Measurements from ENCODE around the gene SLC1A3.
"Not testable (repeated sequence)": the region's sequence is repeated elsewhere in the genome, so short reads cannot be mapped to it uniquely, and the experiment has no call there.

The SLC1A3 gene

GRCh38 chr5:36631620-36632362 is 25.4 kb downstream of the SLC1A3 start:
- no peaks in the 10 kb centered on the region for H3K36me3 ChIP-seq (ENCODE audit: insufficient read depth, low read length)
- no peaks in the 10 kb centered on the region; the same call in 1 of the 2 replicates for H3K9me3 ChIP-seq (ENCODE audit: control insufficient read depth, insufficient read depth, low read length)
- H3K9ac ChIP-seq (ENCODE audit: low read depth, low read length), result no peak overlapping the region
- H3K4me1 ChIP-seq (ENCODE audit: insufficient read depth, low read length), result no peaks in the 10 kb centered on the region

- no peaks in the 10 kb centered on the region for H3K36me3 ChIP-seq (ENCODE audit: insufficient read depth, low read length)
- H3K9ac ChIP-seq (ENCODE audit: low read depth, low read length), result no peak overlapping the region
- no peaks in the 10 kb centered on the region for H3K9me3 ChIP-seq (ENCODE audit: control insufficient read depth, insufficient read depth, low read length)
- H3K4me1 ChIP-seq (ENCODE audit: insufficient read depth, low read length), result no peaks in the 10 kb centered on the region
These were observed 25.9 kb downstream of the SLC1A3 start for GRCh38 chr5:36632363-36632664.

- H3K4me1 ChIP-seq (ENCODE audit: insufficient read depth, low read length), result peaks cover 9% of the 10 kb centered on the region
- H3K9ac ChIP-seq (ENCODE audit: low read depth, low read length), result no peak overlapping the region
- no peaks in the 10 kb centered on the region for H3K36me3 ChIP-seq (ENCODE audit: insufficient read depth, low read length)
- no peaks in the 10 kb centered on the region for H3K9me3 ChIP-seq (ENCODE audit: control insufficient read depth, insufficient read depth, low read length)
These were observed 29.4 kb downstream of the SLC1A3 start for GRCh38 chr5:36635721-36636390.

GRCh38 chr5:36637101-36637500 is 30.7 kb downstream of the SLC1A3 start:
- H3K4me1 ChIP-seq (ENCODE audit: insufficient read depth, low read length), result peaks cover 9% of the 10 kb centered on the region
- no peaks in the 10 kb centered on the region for H3K36me3 ChIP-seq (ENCODE audit: insufficient read depth, low read length)
- no peaks in the 10 kb centered on the region for H3K9me3 ChIP-seq (ENCODE audit: control insufficient read depth, insufficient read depth, low read length)
- H3K9ac ChIP-seq (ENCODE audit: low read depth, low read length), result no peak overlapping the region

GRCh38 chr5:36637516-36637915 is 31.1 kb downstream of the SLC1A3 start:
- Histone ChIP-seq H3K4me1 (ENCODE audit: insufficient read depth, low read length) (peaks cover 9% of the 10 kb centered on the region), H3K9ac (ENCODE audit: low read depth, low read length) (no peak overlapping the region), H3K9me3 (ENCODE audit: control insufficient read depth, insufficient read depth, low read length) (no peaks in the 10 kb centered on the region), H3K36me3 (ENCODE audit: insufficient read depth, low read length) (no peaks in the 10 kb centered on the region)

GRCh38 chr5:36638056-36638455 is 31.6 kb downstream of the SLC1A3 start:
- peaks cover 9% of the 10 kb centered on the region for H3K4me1 ChIP-seq (ENCODE audit: insufficient read depth, low read length)
- H3K9ac ChIP-seq (ENCODE audit: low read depth, low read length), result no peak overlapping the region
- no peaks in the 10 kb centered on the region for H3K9me3 ChIP-seq (ENCODE audit: control insufficient read depth, insufficient read depth, low read length)
- H3K36me3 ChIP-seq (ENCODE audit: insufficient read depth, low read length), result no peaks in the 10 kb centered on the region

GRCh38 chr5:36640949-36641348 is 34.5 kb downstream of the SLC1A3 start:
- Histone ChIP-seq H3K9ac (ENCODE audit: low read depth, low read length) (no peak overlapping the region), H3K9me3 (ENCODE audit: control insufficient read depth, insufficient read depth, low read length) (no peaks in the 10 kb centered on the region), H3K4me1 (ENCODE audit: insufficient read depth, low read length) (peaks cover 12% of the 10 kb centered on the region), H3K36me3 (ENCODE audit: insufficient read depth, low read length) (no peaks in the 10 kb centered on the region)

GRCh38 chr5:36641431-36641830 is 35.0 kb downstream of the SLC1A3 start:
- H3K9me3 ChIP-seq (ENCODE audit: control insufficient read depth, insufficient read depth, low read length), result no peaks in the 10 kb centered on the region
- peaks cover 12% of the 10 kb centered on the region for H3K4me1 ChIP-seq (ENCODE audit: insufficient read depth, low read length)
- no peak overlapping the region for H3K9ac ChIP-seq (ENCODE audit: low read depth, low read length)
- H3K36me3 ChIP-seq (ENCODE audit: insufficient read depth, low read length), result no peaks in the 10 kb centered on the region

GRCh38 chr5:36642089-36642488 is 35.7 kb downstream of the SLC1A3 start:
- Histone ChIP-seq H3K9ac (ENCODE audit: low read depth, low read length) (no peak overlapping the region), H3K9me3 (ENCODE audit: control insufficient read depth, insufficient read depth, low read length) (no peaks in the 10 kb centered on the region), H3K4me1 (ENCODE audit: insufficient read depth, low read length) (peaks cover 12% of the 10 kb centered on the region), H3K36me3 (ENCODE audit: insufficient read depth, low read length) (no peaks in the 10 kb centered on the region)

- H3K36me3 ChIP-seq (ENCODE audit: insufficient read depth, low read length), result no peaks in the 10 kb centered on the region
- H3K9me3 ChIP-seq (ENCODE audit: control insufficient read depth, insufficient read depth, low read length), result no peaks in the 10 kb centered on the region
- H3K9ac ChIP-seq (ENCODE audit: low read depth, low read length), result no peak overlapping the region
- H3K4me1 ChIP-seq (ENCODE audit: insufficient read depth, low read length), result peaks cover 6% of the 10 kb centered on the region
These were observed 36.8 kb downstream of the SLC1A3 start for GRCh38 chr5:36643162-36643561.

GRCh38 chr5:36643841-36644240 is 37.4 kb downstream of the SLC1A3 start:
- not testable (repeated sequence) for H3K4me1 ChIP-seq (ENCODE audit: insufficient read depth, low read length); H3K36me3 ChIP-seq (ENCODE audit: insufficient read depth, low read length)

GRCh38 chr5:36644727-36645126 is 38.3 kb downstream of the SLC1A3 start:
- Histone ChIP-seq H3K36me3 (ENCODE audit: insufficient read depth, low read length) (no peaks in the 10 kb centered on the region), H3K4me1 (ENCODE audit: insufficient read depth, low read length) (peaks cover 3% of the 10 kb centered on the region; the same call in 1 of the 2 replicates), H3K9me3 (ENCODE audit: control insufficient read depth, insufficient read depth, low read length) (no peaks in the 10 kb centered on the region), H3K9ac (ENCODE audit: low read depth, low read length) (no peak overlapping the region)

More at GRCh38 chr5:36643841-36644240, 37.4 kb downstream of the SLC1A3 start:
- not testable (repeated sequence) for H3K9me3 ChIP-seq (ENCODE audit: control insufficient read depth, insufficient read depth, low read length); H3K9ac ChIP-seq (ENCODE audit: low read depth, low read length)

GRCh38 chr5:36646100-36646499 is 39.7 kb downstream of the SLC1A3 start:
- Histone ChIP-seq H3K9me3 (ENCODE audit: control insufficient read depth, insufficient read depth, low read length) (no peaks in the 10 kb centered on the region), H3K4me1 (ENCODE audit: insufficient read depth, low read length) (peaks cover 3% of the 10 kb centered on the region; the same call in 1 of the 2 replicates), H3K9ac (ENCODE audit: low read depth, low read length) (no peak overlapping the region), H3K36me3 (ENCODE audit: insufficient read depth, low read length) (no peaks in the 10 kb centered on the region)

- H3K36me3 ChIP-seq (ENCODE audit: insufficient read depth, low read length), result no peaks in the 10 kb centered on the region
- H3K4me1 ChIP-seq (ENCODE audit: insufficient read depth, low read length), result peaks cover 3% of the 10 kb centered on the region; the same call in 1 of the 2 replicates
- H3K9ac ChIP-seq (ENCODE audit: low read depth, low read length), result no peak overlapping the region
- no peaks in the 10 kb centered on the region for H3K9me3 ChIP-seq (ENCODE audit: control insufficient read depth, insufficient read depth, low read length)
These were observed 40.2 kb downstream of the SLC1A3 start for GRCh38 chr5:36646507-36647023.

GRCh38 chr5:36647046-36647445 is 40.6 kb downstream of the SLC1A3 start:
- Histone ChIP-seq H3K9ac (ENCODE audit: low read depth, low read length) (no peak overlapping the region), H3K4me1 (ENCODE audit: insufficient read depth, low read length) (peaks cover 3% of the 10 kb centered on the region; the same call in 1 of the 2 replicates), H3K9me3 (ENCODE audit: control insufficient read depth, insufficient read depth, low read length) (no peaks in the 10 kb centered on the region), H3K36me3 (ENCODE audit: insufficient read depth, low read length) (no peaks in the 10 kb centered on the region)

All from ES-I3 (cell line).